Transverse colon (tissue), 3 donors: ENCODE results near the gene PECR.

ENCODE experiments used
- CTCF ChIP-seq, 5 experiments: fragments of 200-600 bp in 3 of 5; fragments of 450-650 bp in 2 of 5; sonication (generic) in 3 of 5; IDR thresholded peaks; 1 replicate in 2 of 5; 2 replicates in 3 of 5; pipeline ENCODE4 v1.5.1; 2016 to 2017; ENCODE audit warnings: antibody characterized with exemption in 5 of 5, inconsistent platforms in 3 of 5, mild to moderate bottlenecking in 2 of 5, moderate library complexity in 1 of 5
- POLR2A ChIP-seq: fragments of 450-650 bp; IDR thresholded peaks from one replicate; pipeline ENCODE4 v1.6.1; 2016; ENCODE audit warnings: antibody characterized with exemption, mild to moderate bottlenecking, moderate library complexity

GRCh38 chr2:216017365-216017764 is 64.2 kb downstream of the PECR start:
- TF ChIP-seq CTCF (IDR thresholded peaks at IDR 0.05), result no peak
- no peak for TF ChIP-seq POLR2A
